ENCODE data around the gene POLG2.
"Not testable (repeated sequence)": the region's sequence is repeated elsewhere in the genome, so short reads cannot be mapped to it uniquely, and the experiment has no call there.

Gene POLG2

DNA sequence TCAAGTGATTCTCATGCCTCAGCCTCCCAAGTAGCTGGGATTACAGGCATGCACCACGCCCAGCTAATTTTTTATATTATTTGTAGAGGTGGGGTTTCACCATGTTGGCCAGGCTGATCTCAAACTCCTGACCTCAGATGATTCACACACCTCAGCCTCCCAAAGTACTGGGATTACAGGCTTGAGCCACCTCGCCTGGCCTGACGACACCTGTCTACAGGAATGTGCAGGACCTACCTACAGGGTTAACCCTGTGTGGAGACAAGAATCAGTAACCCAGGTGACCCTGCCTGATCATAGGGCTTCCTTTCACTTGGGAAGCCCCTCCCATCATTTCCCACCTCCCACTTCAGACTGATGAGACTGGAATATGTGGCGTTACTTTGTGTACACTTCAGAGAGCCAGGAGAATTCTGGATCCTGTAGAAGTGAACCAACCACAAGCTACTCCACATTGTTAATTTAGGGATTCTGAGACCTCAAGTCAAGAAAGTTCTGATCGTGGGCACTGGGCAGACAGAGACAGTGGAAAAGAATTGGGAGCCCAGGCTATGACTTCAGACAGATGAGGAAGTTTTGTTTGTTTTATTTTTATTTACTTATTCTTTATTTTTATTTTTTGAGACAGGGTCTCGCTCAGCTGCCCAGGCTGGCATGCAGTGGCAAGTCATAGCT lies 53.6 kb downstream of the POLG2 start:
- no peak for TF ChIP-seq CTCF (IDR thresholded peaks at IDR 0.05; ENCODE audit: extremely low read depth, insufficient read depth, missing control alignments)
- in situ Hi-C loops (cut with MboI; ENCODE audit: low pct_unique_long_range_greater_than_20kb, low sequenced_read_pairs, unreplicated experiment): no loop called here
- DNase-seq (ENCODE audit: low spot score): no peak

- DNase-seq (ENCODE audit: low spot score): no peak
- TF ChIP-seq CTCF (IDR thresholded peaks at IDR 0.05; ENCODE audit: extremely low read depth, insufficient read depth, missing control alignments): no peak
- in situ Hi-C loops (cut with MboI; ENCODE audit: low pct_unique_long_range_greater_than_20kb, low sequenced_read_pairs, unreplicated experiment): no loop called here
These were observed 54.3 kb downstream of the POLG2 start for GRCh38 chr17:64442541-64442971.

DNA sequence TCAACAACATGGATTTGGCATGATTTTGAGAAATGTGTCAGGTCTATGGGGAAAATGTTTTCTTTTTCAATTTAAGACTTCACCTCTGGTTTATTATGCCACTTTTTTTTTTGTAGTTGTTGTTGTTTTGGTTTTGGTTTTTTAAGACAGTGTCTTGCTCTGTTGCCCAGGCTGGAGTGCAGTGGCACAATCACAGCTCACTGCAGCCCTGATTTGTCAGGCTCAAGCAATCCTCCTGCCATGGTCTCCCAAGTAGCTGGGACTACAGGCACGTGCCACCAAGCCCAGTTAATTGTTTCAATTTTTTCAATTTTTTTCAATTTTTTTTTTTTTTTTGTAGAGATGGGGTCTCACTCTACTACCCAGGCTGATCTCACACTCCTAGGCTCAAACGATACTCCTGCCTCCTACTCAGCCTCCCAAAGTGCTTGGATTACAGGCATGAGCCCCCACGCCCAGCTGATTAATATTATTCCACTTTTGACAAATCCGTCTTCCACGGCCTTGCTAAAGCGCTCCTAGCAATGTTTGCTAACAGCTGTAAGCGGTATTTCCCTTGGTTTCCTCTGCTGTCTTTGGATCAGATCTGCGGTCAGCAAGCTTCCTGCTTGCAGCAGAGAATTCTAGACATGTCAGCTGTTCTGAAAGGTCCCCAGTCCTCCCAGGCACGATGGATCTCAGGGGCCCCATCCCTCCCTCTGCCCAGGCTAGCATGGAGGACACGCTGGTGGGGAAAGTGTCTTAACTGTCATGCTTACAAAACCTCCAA lies 54.9 kb downstream of the POLG2 start:
- no peak for TF ChIP-seq CTCF (IDR thresholded peaks at IDR 0.05; ENCODE audit: extremely low read depth, insufficient read depth, missing control alignments)
- DNase-seq (ENCODE audit: low spot score): no peak
- in situ Hi-C loops (cut with MboI; ENCODE audit: low pct_unique_long_range_greater_than_20kb, low sequenced_read_pairs, unreplicated experiment): no loop called here

GRCh38 chr17:64439956-64440355 lies 56.9 kb downstream of the POLG2 start:
- no peak for DNase-seq (ENCODE audit: low spot score)
- in situ Hi-C loops (cut with MboI; ENCODE audit: low pct_unique_long_range_greater_than_20kb, low sequenced_read_pairs, unreplicated experiment): no loop called here
- TF ChIP-seq CTCF (IDR thresholded peaks at IDR 0.05; ENCODE audit: extremely low read depth, insufficient read depth, missing control alignments): no peak

- DNase-seq (ENCODE audit: low spot score); in situ Hi-C loops (cut with MboI; ENCODE audit: low pct_unique_long_range_greater_than_20kb, low sequenced_read_pairs, unreplicated experiment): not testable (repeated sequence)
These were observed 57.3 kb downstream of the POLG2 start for GRCh38 chr17:64439521-64439920.

GRCh38 chr17:64437944-64438525 lies 58.8 kb downstream of the POLG2 start:
- no peak for DNase-seq (ENCODE audit: low spot score)
- TF ChIP-seq CTCF (IDR thresholded peaks at IDR 0.05; ENCODE audit: extremely low read depth, insufficient read depth, missing control alignments): no peak
- in situ Hi-C loops (cut with MboI; ENCODE audit: low pct_unique_long_range_greater_than_20kb, low sequenced_read_pairs, unreplicated experiment): no loop called here

GRCh38 chr17:64431534-64431933 lies 65.3 kb downstream of the POLG2 start:
- in situ Hi-C loops (cut with MboI; ENCODE audit: low pct_unique_long_range_greater_than_20kb, low sequenced_read_pairs, unreplicated experiment): no loop called here
- TF ChIP-seq CTCF (IDR thresholded peaks at IDR 0.05; ENCODE audit: extremely low read depth, insufficient read depth, missing control alignments): no peak
- DNase-seq (ENCODE audit: low spot score): no peak

DNA sequence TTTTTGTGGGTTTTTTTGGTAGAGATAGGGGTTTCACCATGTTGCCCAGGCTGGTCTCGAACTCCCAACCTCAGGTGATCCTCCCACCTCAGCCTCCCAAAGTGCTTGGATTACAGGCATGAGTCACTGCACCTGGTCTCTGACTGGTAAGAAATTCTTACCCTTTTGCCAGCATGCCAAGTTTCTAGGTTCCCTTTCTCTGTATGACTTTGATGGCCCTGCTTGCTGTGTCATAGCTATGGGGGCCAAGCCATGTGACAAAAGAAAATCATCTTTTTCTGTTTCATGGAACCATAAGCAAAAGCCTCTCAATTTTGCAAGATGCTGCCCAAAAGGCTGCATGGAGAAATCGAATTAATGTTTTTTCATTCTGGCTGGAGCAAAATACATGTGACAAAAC lies 66.8 kb downstream of the POLG2 start:
- in situ Hi-C loops (cut with MboI; ENCODE audit: low pct_unique_long_range_greater_than_20kb, low sequenced_read_pairs, unreplicated experiment); DNase-seq (ENCODE audit: low spot score): not testable (repeated sequence)

Measured in GM13977 (cell line).